ENCODE data around the gene SMAD3.
A peak's percentile ranks its signal among the peaks of the same experiment; 100 is the strongest.

SMAD3 gene

GRCh38 chr15:67192185-67192820 lies 126.9 kb downstream of the SMAD3 start:
- FAIRE-seq (no peak), DNase-seq (ENCODE audit: insufficient read length, low spot score) (no peak)

GRCh38 chr15:67193223-67193990 lies 128.0 kb downstream of the SMAD3 start:
- FAIRE-seq: no peak
- no peak for DNase-seq (ENCODE audit: insufficient read length, low spot score)

GRCh38 chr15:67194171-67195114 lies 129.0 kb downstream of the SMAD3 start:
- DNase-seq (ENCODE audit: insufficient read length, low spot score) (no peak), FAIRE-seq (no peak)

- no peak for FAIRE-seq
- no peak for DNase-seq (ENCODE audit: insufficient read length, low spot score)
Observed at GRCh38 chr15:67195305-67195704, 129.9 kb downstream of the SMAD3 start.

- no peak for FAIRE-seq
- no peak for DNase-seq (ENCODE audit: insufficient read length, low spot score)
Observed at GRCh38 chr15:67196222-67196621, 130.8 kb downstream of the SMAD3 start.

GRCh38 chr15:67196672-67197363 lies 131.4 kb downstream of the SMAD3 start:
- DNase-seq (ENCODE audit: insufficient read length, low spot score): no peak
- no peak for FAIRE-seq

GRCh38 chr15:67197364-67197695 lies 131.9 kb downstream of the SMAD3 start:
- no peak for FAIRE-seq

GRCh38 chr15:67198157-67198754 lies 132.9 kb downstream of the SMAD3 start:
- FAIRE-seq: no peak
- DNase-seq (ENCODE audit: insufficient read length, low spot score): no peak

More at GRCh38 chr15:67197364-67197695, 131.9 kb downstream of the SMAD3 start:
- no peak for DNase-seq (ENCODE audit: insufficient read length, low spot score)

- DNase-seq (ENCODE audit: insufficient read length, low spot score) (no peak), FAIRE-seq (no peak)
Observed at GRCh38 chr15:67199391-67199790, 134.0 kb downstream of the SMAD3 start.

GRCh38 chr15:67199881-67200763 lies 134.7 kb downstream of the SMAD3 start:
- DNase-seq (ENCODE audit: insufficient read length, low spot score) (no peak), FAIRE-seq (no peak)

GRCh38 chr15:67201136-67201535 lies 135.7 kb downstream of the SMAD3 start:
- DNase-seq (ENCODE audit: insufficient read length, low spot score): no peak
- no peak for FAIRE-seq

GRCh38 chr15:67202091-67202490 lies 136.7 kb downstream of the SMAD3 start:
- DNase-seq (ENCODE audit: insufficient read length, low spot score) (no peak), FAIRE-seq (no peak)

- DNase-seq (ENCODE audit: insufficient read length, low spot score) (no peak), FAIRE-seq (no peak)
Observed at GRCh38 chr15:67202991-67203390, 137.6 kb downstream of the SMAD3 start.

GRCh38 chr15:67207555-67208207 lies 142.3 kb downstream of the SMAD3 start:
- FAIRE-seq (no peak), DNase-seq (ENCODE audit: insufficient read length, low spot score) (no peak)

GRCh38 chr15:67208396-67208795 lies 143.0 kb downstream of the SMAD3 start:
- DNase-seq (ENCODE audit: insufficient read length, low spot score) (no peak), FAIRE-seq (no peak)

- DNase-seq (ENCODE audit: insufficient read length, low spot score): no peak
- FAIRE-seq: peak; percentile 21
Observed at GRCh38 chr15:67210555-67211168, 145.3 kb downstream of the SMAD3 start.

- FAIRE-seq: no peak
- no peak for DNase-seq (ENCODE audit: insufficient read length, low spot score)
Observed at GRCh38 chr15:67212684-67213367, 147.4 kb downstream of the SMAD3 start.

- no peak for DNase-seq (ENCODE audit: insufficient read length, low spot score)
- FAIRE-seq: peak; percentile 40
Observed at GRCh38 chr15:67215102-67215501, 149.7 kb downstream of the SMAD3 start.

All from GM19239 (cell line).